CD14-positive monocyte (primary cell): ENCODE measurements around the gene F11R. TPM values are rescaled to one million over a fixed set of nuclear protein-coding genes. Genes with fewer than 3 reads are reported as not detected.

ENCODE experiments used
- DNase-seq, 3 donors: peaks; one replicate each; pipeline ENCODE4 v3.0.0-alpha.2; 2011 to 2022
- H2AFZ ChIP-seq: 2 replicates; pipeline ENCODE4 v1.6.0; 2012; ENCODE audit warnings: mild to moderate bottlenecking, low read depth, low read length, inconsistent platforms; ENCODE audit not compliant: insufficient read depth, poor library complexity, severe bottlenecking
- H3K27ac ChIP-seq, 2 donors: 1 replicate in 1 of 2; 2 replicates in 1 of 2; pipeline ENCODE4 v1.5.1; 2012 to 2013; ENCODE audit warnings: low read length in 2 of 2, control low read depth in 1 of 2, inconsistent platforms in 1 of 2, low read depth in 1 of 2, mild to moderate bottlenecking in 1 of 2
- H3K27me3 ChIP-seq, 2 donors: one replicate each; pipeline versions ENCODE4 v1.6.0 to v1.6.1; 2011 to 2013; ENCODE audit warnings: low read length in 2 of 2; ENCODE audit not compliant: control insufficient read depth in 2 of 2, insufficient read depth in 2 of 2
- H3K36me3 ChIP-seq, 2 donors: replicated peaks in 1 of 2; 1 replicate in 1 of 2; 2 replicates in 1 of 2; pipeline versions ENCODE4 v1.5.1 to v1.6.1; 2012 to 2013; ENCODE audit warnings: low read length in 2 of 2, control low read depth in 1 of 2, inconsistent platforms in 1 of 2, mild to moderate bottlenecking in 1 of 2; ENCODE audit not compliant: insufficient read depth in 2 of 2, control insufficient read depth in 1 of 2
- H3K4me1 ChIP-seq, 2 donors: 1 replicate in 1 of 2; 2 replicates in 1 of 2; pipeline versions ENCODE4 v1.5.1 to v1.6.1; 2012 to 2013; ENCODE audit warnings: low read length in 2 of 2, control low read depth in 1 of 2, inconsistent platforms in 1 of 2, mild to moderate bottlenecking in 1 of 2, moderate library complexity in 1 of 2; ENCODE audit not compliant: insufficient read depth in 2 of 2, control insufficient read depth in 1 of 2
- H3K4me2 ChIP-seq: replicated peaks from 2 replicates; pipeline ENCODE3; 2012; ENCODE audit warnings: low read length, moderate library complexity, mild to moderate bottlenecking; ENCODE audit not compliant: poor library complexity, severe bottlenecking; ENCODE audit errors: extremely low read depth
- H3K4me3 ChIP-seq, 3 experiments: fragments of 200-600 bp in 1 of 3; sonication (generic) in 1 of 3; replicated peaks in 1 of 3; 1 replicate in 2 of 3; 2 replicates in 1 of 3; pipeline ENCODE4 v1.5.1; 2011 to 2013; ENCODE audit warnings: low read length in 3 of 3, mild to moderate bottlenecking in 3 of 3, control low read depth in 2 of 3, low read depth in 2 of 3, inconsistent platforms in 1 of 3, moderate library complexity in 1 of 3
- H3K79me2 ChIP-seq: 2 replicates; pipeline ENCODE4 v1.6.0; 2012; ENCODE audit warnings: mild to moderate bottlenecking, control low read depth, inconsistent platforms, low read length, moderate library complexity; ENCODE audit not compliant: insufficient read depth
- H3K9ac ChIP-seq: 2 replicates; pipeline ENCODE4 v1.6.0; 2017; ENCODE audit warnings: low read length, mild to moderate bottlenecking; ENCODE audit not compliant: insufficient read depth, poor library complexity, severe bottlenecking
- H3K9me3 ChIP-seq, 2 donors: replicated peaks in 1 of 2; 1 replicate in 1 of 2; 2 replicates in 1 of 2; pipeline versions ENCODE4 v1.5.1 to v1.6.1; 2012 to 2013; ENCODE audit warnings: low read length in 2 of 2, control low read depth in 1 of 2; ENCODE audit not compliant: control insufficient read depth in 1 of 2, insufficient read depth in 1 of 2
- H4K20me1 ChIP-seq: 2 replicates; pipeline ENCODE4 v1.6.0; 2012; ENCODE audit warnings: mild to moderate bottlenecking, low read length, control low read depth, moderate library complexity; ENCODE audit not compliant: insufficient read depth
- H3K27ac Mint-ChIP-seq, 7 donors: one replicate each; pipeline ENCODE4 v1.8.0; 2020; ENCODE audit warnings: mild to moderate bottlenecking in 7 of 7, mixed read lengths in 7 of 7, moderate library complexity in 6 of 7, inconsistent platforms in 2 of 7
- H3K27me3 Mint-ChIP-seq, 3 donors: one replicate each; pipeline ENCODE4 v1.8.0; 2021 to 2022; ENCODE audit warnings: low read depth in 3 of 3, mild to moderate bottlenecking in 3 of 3, mixed read lengths in 3 of 3, moderate library complexity in 3 of 3, inconsistent platforms in 1 of 3
- H3K36me3 Mint-ChIP-seq, 2 donors: one replicate each; pipeline ENCODE4 v1.8.0; 2020; ENCODE audit warnings: mixed read lengths in 2 of 2, inconsistent platforms in 1 of 2, mild to moderate bottlenecking in 1 of 2
- H3K4me1 Mint-ChIP-seq: one replicate; pipeline ENCODE4 v1.8.0; 2020; ENCODE audit warnings: mild to moderate bottlenecking, mixed read lengths
- H3K4me3 Mint-ChIP-seq, 2 donors: one replicate each; pipeline ENCODE4 v1.8.0; 2020; ENCODE audit warnings: mild to moderate bottlenecking in 2 of 2, mixed read lengths in 2 of 2, moderate library complexity in 1 of 2
- H3K9me3 Mint-ChIP-seq, 7 donors: one replicate each; pipeline ENCODE4 v1.8.0; 2020 to 2022; ENCODE audit warnings: mixed read lengths in 7 of 7, mild to moderate bottlenecking in 6 of 7, moderate library complexity in 6 of 7, inconsistent platforms in 2 of 7
- WGBS: methylation state at CpG from one replicate; pipeline ENCODE4 v1.1.5; 2013; ENCODE audit warnings: missing lambda C conversion rate; ENCODE audit not compliant: insufficient coverage; 5-methylcytosine and 5-hydroxymethylcytosine counted together
- intact Hi-C, 2 donors: fragments of 100-400 bp; cut with micrococcal nuclease; formaldehyde crosslinking; loops; one replicate each; pipeline versions ENCODE4 v1.15.0 to v1.15.1; 2023
- polyA plus RNA-seq, 3 donors: library from polyadenylated mRNA; depleted of rRNA in 1 of 3; unstranded in 2 of 3; stranded (reverse) in 1 of 3; fragments of 300-500 nt in 2 of 3; fragments of >200 nt in 1 of 3; fragmentation: Illumina TruSeq in 2 of 3; gene quantifications; 1 replicate in 2 of 3; 2 replicates in 1 of 3; pipeline ENCODE4 v1.2.3, GENCODE V29; 2012 to 2021
- TF ChIP-seq, protein P1 (sequence below): fragments of 200-600 bp; IDR thresholded peaks from one replicate; pipeline ENCODE4 v1.8.0; 2022; ENCODE audit warnings: antibody characterized with exemption, mild to moderate bottlenecking

The F11R gene
- polyA plus RNA-seq, 3 donors, result 28.8 to 58.0 (median 35.9) TPM

DNA sequence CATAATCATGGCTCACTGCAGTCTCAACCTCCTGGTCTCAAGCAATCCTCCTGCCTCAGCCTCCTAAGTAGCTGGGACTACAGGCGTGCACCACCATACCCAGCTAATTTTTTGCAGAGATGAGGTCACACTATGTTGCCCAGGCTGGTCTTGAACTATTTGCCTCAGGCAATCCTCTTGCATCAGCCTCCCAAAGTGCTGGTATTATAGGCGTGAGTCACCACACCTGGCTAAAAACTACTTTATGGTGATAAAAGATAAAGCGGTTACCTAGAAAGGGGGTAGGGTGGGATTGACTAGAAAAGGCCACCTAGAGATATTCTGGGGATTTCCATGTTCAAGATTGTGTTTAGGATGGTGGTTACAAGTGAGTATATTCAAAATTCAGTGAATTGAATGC, 12.8 kb upstream of the F11R start:
- intact Hi-C loops, result no loop called here
- Histone ChIP-seq H3K36me3 (peaks cover 0 to 9% of the 10 kb centered on the region in 2 donors), H3K9me3 (no peaks in the 10 kb centered on the region), H3K9ac (no peak overlapping the region), H3K4me1 (peaks cover 15 to 17% of the 10 kb centered on the region in 2 donors), H3K4me2 (no peak overlapping the region), H3K79me2 (no peaks in the 10 kb centered on the region), H4K20me1 (peaks cover 6% of the 10 kb centered on the region), H3K27ac (no peak overlapping the region), H2AFZ (no peak overlapping the region), H3K4me3 (no peak overlapping the region), H3K27me3 (no peaks in the 10 kb centered on the region)
- H3K36me3 Mint-ChIP-seq, result peaks cover 0 to 15% of the 10 kb centered on the region in 2 donors
- H3K4me3 Mint-ChIP-seq, result no peak overlapping the region
- H3K4me1 Mint-ChIP-seq, result peaks cover 25% of the 10 kb centered on the region
- TF ChIP-seq, protein P1, sequence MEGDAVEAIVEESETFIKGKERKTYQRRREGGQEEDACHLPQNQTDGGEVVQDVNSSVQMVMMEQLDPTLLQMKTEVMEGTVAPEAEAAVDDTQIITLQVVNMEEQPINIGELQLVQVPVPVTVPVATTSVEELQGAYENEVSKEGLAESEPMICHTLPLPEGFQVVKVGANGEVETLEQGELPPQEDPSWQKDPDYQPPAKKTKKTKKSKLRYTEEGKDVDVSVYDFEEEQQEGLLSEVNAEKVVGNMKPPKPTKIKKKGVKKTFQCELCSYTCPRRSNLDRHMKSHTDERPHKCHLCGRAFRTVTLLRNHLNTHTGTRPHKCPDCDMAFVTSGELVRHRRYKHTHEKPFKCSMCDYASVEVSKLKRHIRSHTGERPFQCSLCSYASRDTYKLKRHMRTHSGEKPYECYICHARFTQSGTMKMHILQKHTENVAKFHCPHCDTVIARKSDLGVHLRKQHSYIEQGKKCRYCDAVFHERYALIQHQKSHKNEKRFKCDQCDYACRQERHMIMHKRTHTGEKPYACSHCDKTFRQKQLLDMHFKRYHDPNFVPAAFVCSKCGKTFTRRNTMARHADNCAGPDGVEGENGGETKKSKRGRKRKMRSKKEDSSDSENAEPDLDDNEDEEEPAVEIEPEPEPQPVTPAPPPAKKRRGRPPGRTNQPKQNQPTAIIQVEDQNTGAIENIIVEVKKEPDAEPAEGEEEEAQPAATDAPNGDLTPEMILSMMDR, result no peak
- no peak overlapping the region for H3K27ac Mint-ChIP-seq
- DNase-seq, result no peak
- H3K27me3 Mint-ChIP-seq, result peaks cover 0 to 2% (median 0%) of the 10 kb centered on the region in 3 donors
- WGBS, result 100% methylated on average over 2 of the region's 3 CpGs
- peaks cover 0 to 2% (median 0%) of the 10 kb centered on the region in 7 donors for H3K9me3 Mint-ChIP-seq

DNA sequence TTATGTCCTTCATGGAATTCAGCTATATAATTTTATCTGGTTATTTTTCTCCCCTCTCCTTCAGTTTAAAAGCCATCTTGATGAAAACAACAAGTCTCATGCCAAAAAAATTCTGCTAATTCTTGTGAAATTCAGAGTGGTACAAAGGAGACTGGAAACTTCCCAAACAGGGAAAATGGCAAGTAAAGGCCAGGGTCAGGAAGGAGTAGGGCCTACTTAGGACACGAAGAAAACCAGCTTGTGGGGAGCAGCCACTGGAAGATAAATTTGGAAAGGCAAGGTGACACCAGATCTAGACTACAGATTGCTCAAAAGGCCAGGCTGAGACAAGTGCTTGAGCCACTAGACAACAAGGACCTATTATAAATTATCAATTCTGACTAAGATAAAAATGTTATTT, 11.5 kb upstream of the F11R start:
- Histone ChIP-seq H3K27ac (no peak overlapping the region), H3K9ac (no peak overlapping the region), H3K4me3 (no peak overlapping the region), H3K4me1 (peaks cover 4 to 6% of the 10 kb centered on the region in 2 donors), H3K79me2 (no peaks in the 10 kb centered on the region), H4K20me1 (no peaks in the 10 kb centered on the region), H3K27me3 (no peaks in the 10 kb centered on the region), H3K36me3 (peaks cover 0 to 3% of the 10 kb centered on the region in 2 donors), H3K9me3 (no peaks in the 10 kb centered on the region), H2AFZ (peak overlapping the region; percentile 35), H3K4me2 (no peak overlapping the region)
- no CpG with 5 or more reads among the region's 1 CpG for WGBS
- TF ChIP-seq, protein P1, result no peak
- H3K4me3 Mint-ChIP-seq, result no peak overlapping the region
- H3K27ac Mint-ChIP-seq, result no peak overlapping the region
- intact Hi-C loops, result no loop called here
- H3K4me1 Mint-ChIP-seq, result peaks cover 16% of the 10 kb centered on the region
- no peak for DNase-seq
- H3K27me3 Mint-ChIP-seq, result peaks cover 0 to 2% (median 2%) of the 10 kb centered on the region in 3 donors
- H3K9me3 Mint-ChIP-seq, result peaks cover 0 to 4% (median 0%) of the 10 kb centered on the region in 7 donors
- H3K36me3 Mint-ChIP-seq, result peaks cover 0 to 7% of the 10 kb centered on the region in 2 donors
